ENCODE measurements around the gene CLN3.

CLN3 gene

GRCh38 chr16:28499854-28500253, 8.0 kb upstream of the CLN3 start:
- Histone ChIP-seq H3K36me3 (replicated peaks) (no peaks in the 10 kb centered on the region), H3K27me3 (replicated peaks) (no peaks in the 10 kb centered on the region), H3K4me3 (ENCODE audit: low read depth, low read length) (no peak overlapping the region), H3K27ac (no peak overlapping the region)
- in situ Hi-C loops (cut with HindIII; ENCODE audit: low pct_ligation_motif_present, low sequenced_read_pairs), result no loop called here
- DNase-seq, result no peak
- TF ChIP-seq CTCF (IDR thresholded peaks at IDR 0.05; ENCODE audit: low read depth, low read length, missing control alignments), result no peak

DNA sequence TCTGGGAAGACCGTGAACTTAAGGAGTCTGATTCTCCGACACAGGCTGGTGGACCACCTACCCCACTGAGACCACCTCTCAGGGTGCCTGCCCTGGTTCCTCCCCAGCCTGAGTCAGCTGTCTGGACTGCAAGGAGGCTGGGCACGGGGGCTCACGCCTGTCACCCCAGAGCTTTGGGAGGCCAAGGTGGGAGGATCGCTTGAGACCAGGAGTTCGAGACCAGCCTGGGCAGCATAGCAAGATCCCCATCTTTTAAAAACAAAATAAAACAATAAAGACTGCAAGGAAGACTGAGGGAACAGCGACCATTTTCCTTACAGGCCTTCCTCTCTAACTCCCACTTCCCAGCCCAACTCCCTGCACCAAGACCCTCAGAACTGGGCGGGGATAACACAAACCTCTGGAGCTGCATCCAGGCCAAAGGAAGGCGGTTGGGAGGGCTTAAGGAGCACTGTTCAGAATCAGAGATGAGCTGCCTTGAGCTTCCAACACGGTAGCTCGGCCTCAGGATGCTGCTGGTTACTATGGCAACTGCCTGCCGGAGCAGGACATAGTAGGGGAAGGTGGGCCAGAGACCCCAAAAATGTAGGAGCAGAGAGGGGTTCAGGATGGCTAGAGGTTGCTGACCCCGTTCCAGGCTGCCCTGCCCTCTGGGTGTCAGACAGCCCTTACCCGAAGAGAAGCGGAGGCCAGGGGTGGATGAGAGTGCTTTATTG, 7.0 kb upstream of the CLN3 start:
- Histone ChIP-seq H3K27me3 (replicated peaks) (no peaks in the 10 kb centered on the region), H3K27ac (no peak overlapping the region), H3K4me3 (ENCODE audit: low read depth, low read length) (no peak overlapping the region), H3K36me3 (replicated peaks) (no peaks in the 10 kb centered on the region)
- TF ChIP-seq CTCF (IDR thresholded peaks at IDR 0.05; ENCODE audit: low read depth, low read length, missing control alignments), result no peak
- in situ Hi-C loops (cut with HindIII; ENCODE audit: low pct_ligation_motif_present, low sequenced_read_pairs), result no loop called here
- DNase-seq, result no peak

- Histone ChIP-seq H3K27me3 (replicated peaks) (no peaks in the 10 kb centered on the region), H3K27ac (no peak overlapping the region), H3K4me3 (ENCODE audit: low read depth, low read length) (no peak overlapping the region), H3K36me3 (replicated peaks) (no peaks in the 10 kb centered on the region)
- no peak for DNase-seq
- in situ Hi-C loops (cut with HindIII; ENCODE audit: low pct_ligation_motif_present, low sequenced_read_pairs), result no loop called here
- TF ChIP-seq CTCF (IDR thresholded peaks at IDR 0.05; ENCODE audit: low read depth, low read length, missing control alignments), result no peak
Observed at GRCh38 chr16:28497861-28498599, 6.2 kb upstream of the CLN3 start.

DNA sequence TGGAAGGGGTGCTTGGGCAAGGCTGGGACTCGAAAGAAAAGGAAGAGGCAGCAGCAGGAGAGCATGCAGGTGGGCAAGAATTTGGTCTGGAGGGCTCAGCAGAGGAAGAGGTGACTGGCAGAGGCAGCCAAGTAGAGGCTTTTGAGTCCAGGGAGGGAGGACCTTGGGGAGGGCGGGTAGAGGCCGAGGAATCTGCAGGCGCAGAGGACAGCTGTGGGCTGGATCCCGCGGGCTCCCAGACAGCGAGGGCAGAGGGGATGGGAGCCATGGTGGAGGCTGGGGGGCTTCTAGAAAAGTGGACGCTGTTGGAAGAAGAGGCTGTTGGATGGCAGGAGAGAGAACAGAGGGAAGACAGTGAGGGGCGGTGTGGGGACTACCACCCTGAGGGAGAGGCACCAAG, 5.5 kb upstream of the CLN3 start:
- TF ChIP-seq CTCF (IDR thresholded peaks at IDR 0.05; ENCODE audit: low read depth, low read length, missing control alignments), result no peak
- Histone ChIP-seq H3K4me3 (ENCODE audit: low read depth, low read length) (no peak overlapping the region), H3K27ac (no peak overlapping the region), H3K36me3 (replicated peaks) (no peaks in the 10 kb centered on the region), H3K27me3 (replicated peaks) (no peaks in the 10 kb centered on the region)
- no peak for DNase-seq
- in situ Hi-C loops (cut with HindIII; ENCODE audit: low pct_ligation_motif_present, low sequenced_read_pairs), result no loop called here

DNA sequence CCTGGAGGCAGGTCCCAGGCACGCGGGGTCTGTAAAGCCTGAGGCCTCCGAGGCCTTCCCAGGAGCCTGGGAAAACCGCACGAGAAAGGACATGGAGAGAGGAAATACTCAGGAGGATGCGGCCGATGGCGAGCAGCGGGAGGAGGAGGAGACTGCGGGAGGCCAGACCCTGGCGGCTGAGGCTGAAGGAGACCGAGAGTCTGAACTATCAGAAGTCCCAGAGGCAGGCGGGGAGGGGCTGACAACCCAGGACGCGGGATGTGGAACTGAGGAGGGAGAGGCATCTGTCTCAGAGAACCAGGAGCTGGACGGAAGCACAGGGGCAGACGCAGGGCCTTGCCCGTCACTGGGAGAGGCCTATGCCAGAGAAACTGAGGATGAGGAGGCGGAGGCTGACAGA, 5.0 kb upstream of the CLN3 start:
- in situ Hi-C loops (cut with HindIII; ENCODE audit: low pct_ligation_motif_present, low sequenced_read_pairs), result no loop called here
- no peak for TF ChIP-seq CTCF (IDR thresholded peaks at IDR 0.05; ENCODE audit: low read depth, low read length, missing control alignments)
- Histone ChIP-seq H3K27ac (no peak overlapping the region), H3K36me3 (replicated peaks) (no peaks in the 10 kb centered on the region), H3K27me3 (replicated peaks) (no peaks in the 10 kb centered on the region), H3K4me3 (ENCODE audit: low read depth, low read length) (no peak overlapping the region)
- DNase-seq, result no peak
